HG03139 (cell line): ENCODE data around the gene ZYG11B.
"Not testable (repeated sequence)": the region's sequence is repeated elsewhere in the genome, so short reads cannot be mapped to it uniquely, and the experiment has no call there.

Experiments used
- ATAC-seq: cut with Tn5 transposase; IDR thresholded peaks from one replicate; pipeline ENCODE4 v1.9.1; 2021; ENCODE audit not compliant: unreplicated experiment

Gene ZYG11B

GRCh38 chr1:52706941-52707926 lies 19.0 kb upstream of the ZYG11B start:
- ATAC-seq: no peak

DNA sequence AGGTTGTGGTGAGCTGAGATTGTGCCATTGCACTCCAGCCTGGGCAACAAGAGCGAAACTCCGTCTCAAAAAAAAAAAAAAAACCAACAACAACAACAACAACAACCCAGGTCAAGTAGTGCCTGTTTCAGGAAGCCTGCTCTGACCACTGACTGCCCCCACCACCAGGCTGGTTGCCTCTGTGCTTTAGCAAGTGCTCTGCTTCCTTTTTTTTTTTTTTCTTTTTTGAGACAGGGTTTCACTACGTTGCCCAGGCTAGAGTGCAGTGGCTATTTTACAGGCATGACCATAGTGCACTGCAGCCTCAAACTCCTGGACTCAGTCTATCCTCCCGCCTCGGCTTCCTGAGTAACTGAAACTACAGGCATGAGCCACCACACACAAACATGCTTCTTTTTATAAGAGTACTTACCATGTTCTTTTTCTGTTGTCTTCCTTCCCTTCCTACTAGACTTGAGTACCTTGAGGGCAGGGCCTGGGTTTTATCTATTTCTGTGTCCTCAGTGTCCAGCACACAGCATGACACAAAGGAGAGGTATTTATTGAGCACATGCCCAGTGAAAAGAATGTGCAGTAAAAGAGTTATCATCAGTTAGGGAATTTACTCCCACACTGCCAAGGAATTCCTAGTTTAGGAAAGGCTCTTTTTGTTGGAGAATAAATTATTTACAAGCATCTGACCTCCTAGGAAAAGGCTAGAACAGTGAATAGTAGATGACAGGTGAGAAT lies 18.2 kb upstream of the ZYG11B start:
- ATAC-seq: no peak

GRCh38 chr1:52709016-52709415 lies 17.2 kb upstream of the ZYG11B start:
- ATAC-seq: no peak

- no peak for ATAC-seq
Observed at GRCh38 chr1:52713590-52713989, 12.7 kb upstream of the ZYG11B start.

DNA sequence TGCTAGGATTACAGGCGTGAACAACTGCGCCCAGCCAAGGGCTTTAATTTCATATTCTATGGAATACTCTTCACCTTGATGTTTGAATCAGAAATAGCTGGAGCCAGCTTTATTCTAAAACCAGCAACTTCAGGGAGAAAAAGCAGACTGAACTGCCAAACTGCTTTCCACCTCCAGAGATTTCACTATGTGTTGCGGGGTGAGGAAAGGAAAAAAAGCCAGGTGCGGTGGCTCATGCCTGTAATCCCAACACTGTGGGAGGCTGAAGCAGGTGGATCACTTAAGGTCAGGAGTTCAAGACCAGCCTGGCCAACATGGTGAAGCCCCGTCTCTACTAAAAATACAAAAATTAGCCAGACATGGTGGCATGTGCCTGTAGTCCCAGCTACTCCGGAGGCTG lies 11.0 kb upstream of the ZYG11B start:
- ATAC-seq: not testable (repeated sequence)

GRCh38 chr1:52723260-52723659 lies 3.0 kb upstream of the ZYG11B start:
- no peak for ATAC-seq

DNA sequence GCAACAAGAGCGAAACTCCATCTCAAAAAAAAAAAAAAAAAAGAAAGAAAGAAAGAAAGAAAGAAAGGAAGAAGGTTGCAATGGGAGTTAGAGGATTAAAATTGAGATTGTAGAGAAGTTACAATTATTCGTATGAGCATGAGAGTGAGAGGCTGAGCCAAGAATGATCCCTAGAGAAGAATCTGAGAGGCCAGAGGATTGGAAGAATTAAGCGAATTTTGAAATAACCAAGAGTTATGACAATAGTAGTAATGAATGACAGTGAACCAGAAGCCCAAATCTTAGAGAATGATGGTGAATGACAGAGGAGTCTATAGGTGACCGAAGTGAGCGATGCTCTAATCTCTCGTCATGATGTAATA lies 369 bp upstream of the ZYG11B start:
- no peak for ATAC-seq

- no peak for ATAC-seq
Observed at GRCh38 chr1:52727114-52727586, 897 bp downstream of the ZYG11B start.

- no peak for ATAC-seq
Observed at GRCh38 chr1:52727956-52728656, 1.9 kb downstream of the ZYG11B start.

DNA sequence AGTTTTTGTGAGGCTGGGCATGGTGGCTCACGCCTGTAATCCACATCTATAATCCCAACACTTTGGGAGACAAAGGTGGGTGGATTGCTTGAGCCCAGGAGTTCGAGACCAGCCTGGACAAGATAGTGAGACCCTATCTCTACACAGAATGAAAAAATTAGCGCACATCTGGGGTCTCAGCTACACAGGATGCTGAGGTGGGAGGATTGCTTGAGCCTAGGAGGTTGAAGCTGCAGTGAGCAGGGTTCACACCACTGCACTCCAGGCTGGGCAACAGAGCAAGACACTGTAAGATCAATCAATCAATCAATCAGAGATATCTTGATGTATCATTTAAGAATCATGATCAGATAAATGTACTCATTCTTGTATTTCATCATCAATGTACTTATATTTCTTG lies 7.1 kb downstream of the ZYG11B start:
- ATAC-seq: no peak

- not testable (repeated sequence) for ATAC-seq
Observed at GRCh38 chr1:52735371-52735770, 9.1 kb downstream of the ZYG11B start.

GRCh38 chr1:52738148-52738547 lies 11.9 kb downstream of the ZYG11B start:
- ATAC-seq: no peak

GRCh38 chr1:52738893-52739292 lies 12.6 kb downstream of the ZYG11B start:
- no peak for ATAC-seq

- no peak for ATAC-seq
Observed at GRCh38 chr1:52739699-52740467, 13.6 kb downstream of the ZYG11B start.

- ATAC-seq: no peak
Observed at GRCh38 chr1:52741259-52741658, 15.0 kb downstream of the ZYG11B start.

DNA sequence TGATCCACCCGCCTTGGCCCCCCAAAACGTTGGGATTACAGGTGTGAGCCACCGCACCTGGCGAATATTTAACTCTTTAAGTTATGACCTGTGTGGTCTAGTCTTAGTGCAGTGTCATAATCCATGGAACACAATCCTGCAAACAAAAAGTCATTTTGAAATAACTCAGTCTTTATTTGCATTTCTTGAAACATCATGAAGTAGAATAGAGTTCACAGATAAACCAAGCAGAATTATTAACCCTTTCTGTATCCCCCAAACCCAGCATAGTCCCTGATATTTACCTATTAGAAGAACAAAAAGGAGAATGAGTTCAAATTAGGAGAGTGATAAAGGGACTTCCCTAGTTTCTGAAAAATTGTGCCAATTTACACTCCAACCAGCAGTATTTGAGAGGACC lies 19.9 kb downstream of the ZYG11B start:
- ATAC-seq: no peak

- no peak for ATAC-seq
Observed at GRCh38 chr1:52747450-52747849, 21.2 kb downstream of the ZYG11B start.

- ATAC-seq: no peak
Observed at GRCh38 chr1:52748119-52748518, 21.9 kb downstream of the ZYG11B start.

- ATAC-seq: not testable (repeated sequence)
Observed at GRCh38 chr1:52749496-52749895, 23.2 kb downstream of the ZYG11B start.

- not testable (repeated sequence) for ATAC-seq
Observed at GRCh38 chr1:52750139-52750538, 23.9 kb downstream of the ZYG11B start.
